NOMO-1 (cell line): ENCODE results near the gene NFYC.

ENCODE experiments used
- DNase-seq, 2 experiments: peaks; one replicate each; lab custom pipeline; 2025; ENCODE audit not compliant: unreplicated experiment in 2 of 2; lab: John Stamatoyannopoulos, UW

The NFYC gene

GRCh38 chr1:40794974-40795715 lies 103.6 kb downstream of the NFYC start:
- DNase-seq: no peak

DNA sequence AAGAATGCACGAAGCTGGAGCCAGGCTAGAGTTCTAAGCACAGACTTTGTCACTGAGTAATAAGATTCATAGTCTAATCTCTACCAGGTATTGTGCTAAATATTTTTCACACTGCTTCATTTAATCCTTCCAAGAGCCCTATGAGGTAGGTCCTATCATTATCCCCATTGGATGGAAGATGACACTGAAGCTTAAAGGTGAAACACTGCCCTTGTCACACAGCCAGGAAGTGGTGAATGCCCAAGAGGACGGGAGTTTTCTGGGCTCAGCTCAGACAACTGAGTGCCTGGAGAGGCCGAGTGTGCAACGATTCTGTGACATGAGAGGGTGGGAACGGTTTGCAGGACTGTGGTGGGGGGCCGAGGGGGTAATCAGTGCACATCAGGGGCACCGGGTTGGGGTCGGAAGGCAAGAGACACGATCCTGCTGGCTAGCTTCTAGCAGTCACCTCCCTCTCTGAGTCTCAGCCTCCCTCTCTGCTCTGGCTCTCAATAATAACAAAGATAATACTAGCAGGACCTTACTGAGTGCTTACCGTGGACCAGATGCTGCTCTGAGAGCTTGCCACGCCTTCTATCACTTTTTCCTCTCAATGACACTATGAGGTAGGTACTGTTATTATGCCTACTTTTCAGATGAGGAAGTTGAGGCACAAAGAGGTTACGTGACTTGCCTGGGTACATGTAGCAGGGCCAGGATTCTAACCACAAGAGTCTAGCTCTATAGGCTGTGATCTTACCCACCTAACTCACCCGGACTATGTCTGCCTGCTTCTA lies 104.5 kb downstream of the NFYC start:
- no peak for DNase-seq

- no peak for DNase-seq
Measured at GRCh38 chr1:40796939-40797667, 105.6 kb downstream of the NFYC start.

DNA sequence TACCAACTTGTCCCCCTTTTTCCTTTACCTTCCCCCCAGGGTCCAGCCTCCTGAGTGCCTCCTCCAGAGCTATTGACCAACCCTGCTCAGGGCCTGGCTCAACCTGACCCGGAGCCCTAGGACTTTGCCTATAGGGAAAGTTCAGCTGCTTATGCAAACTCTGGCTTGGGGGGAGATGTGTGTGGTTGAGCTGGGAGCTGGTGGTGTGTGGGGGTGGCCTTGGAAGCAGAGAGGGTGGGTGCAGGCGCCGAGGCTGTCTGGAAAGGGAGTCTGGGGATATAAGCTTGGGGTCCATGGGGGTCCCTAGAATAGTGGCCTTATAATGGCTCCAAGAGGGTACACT lies 106.1 kb downstream of the NFYC start:
- no peak for DNase-seq

DNA sequence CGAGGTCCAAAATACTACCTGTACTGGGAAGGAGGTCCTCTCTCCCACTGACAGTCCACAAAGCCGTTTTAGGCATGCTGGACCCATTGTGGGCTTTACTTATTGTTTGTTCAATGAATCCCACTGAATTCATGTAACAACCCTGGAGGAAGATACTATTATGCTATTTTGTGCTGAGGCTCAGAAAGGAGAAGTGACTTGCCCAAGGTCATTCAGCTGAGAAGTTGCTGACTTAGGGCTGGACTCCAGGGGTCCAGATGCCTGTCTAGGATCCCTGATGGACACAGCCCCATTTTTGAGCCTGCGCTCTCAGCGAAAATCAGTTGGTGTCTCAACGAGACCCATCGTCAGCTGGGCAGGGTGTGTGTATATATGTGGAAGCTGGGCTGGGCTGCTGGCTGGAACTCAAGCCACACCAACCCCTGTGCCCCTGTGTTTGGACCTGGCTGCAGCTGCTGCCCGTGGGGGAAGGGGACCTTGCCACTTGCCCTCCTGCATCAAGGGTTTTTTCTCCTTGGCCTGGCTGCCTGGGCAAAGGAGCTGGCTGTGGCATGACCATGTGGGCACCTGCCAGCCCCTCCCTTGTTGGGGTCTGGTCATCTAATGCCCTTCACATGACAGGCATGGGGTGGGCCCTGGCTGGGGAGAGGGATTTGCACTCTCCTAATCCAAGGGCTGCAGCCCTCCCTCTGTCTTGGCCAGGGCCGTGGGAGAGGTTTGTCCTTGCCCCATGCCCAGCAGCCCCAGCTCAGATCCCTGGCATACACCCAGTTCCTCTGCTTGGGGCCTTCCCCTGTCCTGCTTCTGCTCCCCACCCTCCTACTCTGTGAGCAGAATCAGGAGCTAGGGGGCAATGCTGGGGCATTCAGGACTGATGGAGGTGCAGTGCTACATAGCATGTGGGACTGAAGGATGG lies 107.1 kb downstream of the NFYC start:
- no peak for DNase-seq

DNA sequence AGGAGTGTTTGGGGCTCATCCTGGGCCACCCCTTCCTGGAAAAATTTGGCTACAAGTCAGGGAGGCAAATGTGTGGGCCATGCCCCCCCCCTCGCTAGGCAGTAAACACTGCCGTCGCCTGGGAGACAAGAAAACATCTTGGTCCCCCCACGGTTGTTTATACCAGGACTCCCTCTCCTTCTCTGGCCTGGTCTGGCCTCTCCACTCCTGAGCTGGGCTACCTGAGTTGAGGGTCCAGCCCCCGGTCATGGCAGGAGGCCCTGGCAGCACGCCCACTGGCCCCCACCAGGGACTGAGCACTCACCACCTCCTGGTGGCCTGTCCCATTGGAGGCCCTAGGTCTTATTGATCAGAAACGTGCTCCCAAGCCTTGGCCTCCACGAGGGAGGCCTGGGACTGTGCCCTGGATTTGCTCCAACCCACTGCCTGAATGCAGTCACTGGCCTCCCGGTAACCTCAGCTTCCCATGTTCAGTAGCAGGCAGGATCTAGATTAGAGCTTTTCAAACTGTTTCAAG lies 107.9 kb downstream of the NFYC start:
- no peak for DNase-seq

GRCh38 chr1:40801742-40802077 lies 110.2 kb downstream of the NFYC start:
- DNase-seq: no peak

DNA sequence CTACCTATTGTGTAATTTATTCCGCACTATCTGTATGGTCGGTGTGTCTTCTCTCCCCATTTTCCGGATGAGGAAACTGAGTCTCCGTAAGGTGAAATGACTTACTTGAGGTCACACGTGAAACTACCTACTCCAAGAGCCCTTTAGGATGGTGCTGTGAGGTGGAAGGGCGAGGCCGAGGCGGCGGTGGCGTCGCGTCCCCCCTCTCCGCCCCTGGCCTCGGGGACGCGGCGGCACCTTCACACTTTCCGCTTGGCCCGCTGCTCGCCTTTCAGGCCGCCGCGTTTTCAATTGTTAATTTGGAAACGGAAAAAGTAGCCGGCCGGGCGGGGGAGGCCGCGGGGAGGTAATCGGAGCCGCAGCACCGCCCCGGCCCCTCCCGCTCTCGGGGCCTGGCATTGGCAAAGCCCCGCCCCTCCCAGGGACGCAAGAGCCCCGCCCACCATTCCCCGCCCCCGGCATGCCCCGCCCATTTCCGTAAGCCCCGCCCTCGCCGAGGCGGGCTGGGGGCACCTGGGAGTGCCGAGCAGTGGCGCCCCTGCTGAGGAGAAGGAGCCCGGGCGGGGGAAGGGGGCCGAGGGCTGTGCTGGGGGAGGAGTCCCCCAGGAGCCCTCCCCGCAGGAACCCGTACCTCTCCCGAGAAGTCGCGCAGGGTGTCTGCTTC lies 110.7 kb downstream of the NFYC start:
- peak; percentile 62 to 90 for DNase-seq

GRCh38 chr1:40802742-40803113 lies 111.2 kb downstream of the NFYC start:
- DNase-seq: peak in 1 of 2 experiments; percentile 36

DNA sequence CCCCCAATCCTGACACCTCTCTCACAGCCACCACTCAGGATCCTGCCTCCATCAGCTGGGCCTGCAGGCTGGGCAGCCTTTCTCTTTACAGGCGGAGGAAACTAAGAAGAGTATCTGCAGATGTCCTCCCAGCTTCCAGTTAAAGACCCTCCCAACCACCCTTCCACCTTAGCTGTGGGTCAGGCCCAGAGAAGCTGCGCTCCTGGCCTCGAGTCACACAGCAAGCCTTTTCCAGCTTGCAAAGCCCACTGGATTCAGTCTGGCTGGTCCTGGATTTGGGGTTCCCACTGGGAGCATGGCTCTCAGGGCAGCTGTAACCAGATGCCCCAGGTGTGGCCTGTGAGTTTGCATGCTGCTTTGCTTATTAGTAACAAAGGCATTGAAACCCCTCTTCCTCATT lies 111.9 kb downstream of the NFYC start:
- no peak for DNase-seq

GRCh38 chr1:40803902-40804301 lies 112.4 kb downstream of the NFYC start:
- DNase-seq: no peak

GRCh38 chr1:40806240-40806639 lies 114.7 kb downstream of the NFYC start:
- DNase-seq: no peak

DNA sequence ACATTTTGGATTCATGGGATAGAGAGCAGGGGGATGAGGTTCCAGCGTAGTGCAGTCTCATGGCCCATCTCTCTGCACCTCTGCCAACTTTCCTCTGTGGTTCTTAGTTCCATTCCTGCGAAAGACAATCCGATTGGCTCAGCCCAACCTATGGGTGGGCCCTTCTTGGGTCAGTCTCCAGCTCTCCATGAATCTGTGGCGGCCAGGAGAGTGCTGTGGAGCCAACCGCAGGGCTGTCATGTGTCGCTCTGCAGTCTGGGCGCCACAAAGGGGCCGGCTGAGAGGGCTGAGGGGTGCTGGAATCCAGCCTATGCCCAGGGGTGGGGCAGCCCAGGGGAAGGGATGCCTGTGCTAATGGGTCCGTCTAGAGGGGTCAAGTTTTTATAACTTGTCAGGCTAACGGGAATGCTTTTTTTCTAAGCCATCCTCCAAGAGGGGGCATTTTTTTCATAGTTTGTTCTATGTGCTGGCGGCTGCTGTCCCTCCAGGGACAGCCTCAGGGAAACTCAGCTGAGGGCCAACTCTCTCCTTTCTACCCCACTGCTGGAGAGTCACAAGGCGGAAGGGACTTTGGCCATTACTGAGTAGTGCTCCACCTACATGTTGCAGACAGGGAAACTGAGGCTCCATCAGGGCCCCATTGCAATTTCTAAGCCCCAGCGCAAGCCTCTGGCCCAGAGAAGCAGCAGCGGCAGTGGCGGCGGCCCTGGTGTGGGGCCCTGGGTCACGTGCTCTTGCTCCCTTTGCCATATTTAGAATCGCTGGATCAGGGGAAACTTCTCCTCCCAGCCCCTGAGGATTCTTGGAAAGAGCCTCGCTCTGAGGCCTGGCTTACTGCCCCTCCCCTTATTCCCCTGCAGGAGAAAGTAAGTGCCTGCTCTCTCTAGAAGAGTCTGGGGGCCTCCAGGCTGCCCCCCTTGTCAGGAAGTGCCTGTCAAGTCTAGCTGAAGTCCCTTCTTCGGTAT lies 115.5 kb downstream of the NFYC start:
- no peak for DNase-seq

DNA sequence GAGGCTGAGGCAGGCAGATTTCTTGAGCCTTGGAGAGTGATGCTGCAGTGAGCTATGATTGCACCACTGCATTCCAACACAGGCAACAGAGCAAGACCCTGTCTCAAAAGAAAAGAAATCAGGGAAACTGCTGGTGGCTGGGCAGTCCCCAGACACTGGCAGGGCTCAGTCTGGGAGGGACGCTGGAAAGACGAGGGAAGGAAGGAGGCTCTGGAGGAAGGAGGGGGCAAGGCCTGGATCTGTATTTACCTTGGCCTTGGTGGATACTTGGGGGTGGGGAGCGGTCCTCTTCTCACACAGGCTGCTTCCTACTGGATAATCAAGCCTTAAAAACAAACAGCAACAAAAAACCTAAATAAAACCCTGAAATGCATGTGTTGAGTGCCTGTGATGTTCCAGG lies 116.5 kb downstream of the NFYC start:
- DNase-seq: no peak

DNA sequence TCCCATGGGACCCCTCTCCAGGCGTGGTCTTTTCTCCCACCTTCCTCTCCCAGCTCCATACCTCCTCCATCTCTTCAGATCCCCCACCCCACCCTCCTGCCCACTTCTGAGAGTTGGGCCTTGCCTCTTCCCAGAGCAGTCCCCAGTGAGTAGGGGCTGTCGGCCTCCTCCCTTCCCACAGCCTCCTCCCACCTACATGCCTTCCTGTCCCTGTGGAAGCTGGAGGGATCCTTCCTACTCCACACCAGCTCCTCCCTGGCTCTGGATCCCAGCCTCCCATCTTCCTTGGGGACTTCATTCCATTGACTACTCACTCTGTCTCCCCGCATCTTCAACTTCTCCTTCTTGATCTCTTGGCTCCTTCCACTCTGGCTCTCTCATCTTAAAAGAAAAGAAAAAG lies 116.9 kb downstream of the NFYC start:
- no peak for DNase-seq

DNA sequence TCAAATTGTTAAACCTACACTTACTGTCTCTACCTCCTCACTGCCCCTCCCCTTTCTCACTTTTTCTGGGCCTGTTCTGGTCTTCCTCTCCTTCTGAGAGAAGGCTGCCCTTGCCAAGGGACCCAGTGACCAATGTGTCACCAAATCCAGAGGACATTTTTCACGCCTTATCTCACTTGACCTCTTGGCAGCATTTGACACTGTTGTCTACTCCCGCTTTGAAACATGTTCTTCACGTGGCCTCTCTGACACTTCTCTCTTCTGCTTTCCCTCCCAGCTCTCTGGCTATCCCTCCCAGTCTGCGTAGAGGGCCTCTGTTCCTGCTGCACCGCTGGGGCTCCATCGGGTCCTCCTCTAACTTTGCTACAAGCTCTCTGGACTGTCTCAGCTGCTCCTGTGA lies 117.4 kb downstream of the NFYC start:
- DNase-seq: no peak

- DNase-seq: no peak
Measured at GRCh38 chr1:40810927-40811326, 119.4 kb downstream of the NFYC start.

- no peak for DNase-seq
Measured at GRCh38 chr1:40815420-40815819, 123.9 kb downstream of the NFYC start.

DNA sequence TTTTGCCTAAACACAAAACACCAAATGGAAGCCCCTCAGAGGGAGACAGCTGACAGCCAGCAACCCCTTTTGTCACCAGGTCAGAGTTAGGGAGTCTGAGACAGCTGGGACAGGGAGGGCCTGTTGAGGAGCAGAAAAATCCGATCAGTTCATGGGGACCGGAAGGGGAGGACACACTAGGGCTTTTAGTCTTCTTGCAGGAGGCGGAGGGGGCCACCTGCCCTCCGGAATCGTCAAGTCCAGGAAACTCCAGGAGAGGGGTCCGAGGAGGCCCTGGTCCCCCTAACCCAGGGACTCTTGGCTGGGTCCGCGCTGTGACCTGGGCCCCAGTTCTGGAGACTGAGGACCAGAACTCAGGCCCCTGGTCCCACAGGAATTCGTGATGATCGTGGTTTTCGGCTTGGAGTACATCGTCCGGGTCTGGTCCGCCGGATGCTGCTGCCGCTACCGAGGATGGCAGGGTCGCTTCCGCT lies 126.3 kb downstream of the NFYC start:
- no peak for DNase-seq
